H1 (cell line): ENCODE measurements around the gene CA10. TPM values are rescaled to one million over a fixed set of nuclear protein-coding genes. Genes with fewer than 3 reads are reported as not detected.

Source experiments
- CTCF ChIA-PET: fragments of 300-600 bp; sonication (Branson Sonifier 250); formaldehyde crosslinking; loops from one replicate; lab custom pipeline; 2021; ENCODE audit not compliant: partially characterized antibody; lab: Charles Lee
- POLR2A ChIA-PET: fragments of 300-600 bp; sonication (Branson Sonifier 250); formaldehyde crosslinking; loops from one replicate; lab custom pipeline; 2021; ENCODE audit warnings: inconsistent platforms; ENCODE audit not compliant: partially characterized antibody; lab: Charles Lee
- DNase-seq, 2 experiments: peaks; one replicate each; pipeline versions ENCODE4 v3.0.0 to v3.0.0-alpha.2; 2010 to 2022; ENCODE audit warnings: low spot score in 2 of 2, low read depth in 1 of 2, mixed read lengths in 1 of 2
- FAIRE-seq: peaks from 2 replicates; lab custom pipeline; 2011; peaks lifted over from hg19 to GRCh38; lab: Jason Lieb, UNC
- H2AFZ ChIP-seq: 2 replicates; pipeline ENCODE4 v1.8.1; 2012; ENCODE audit warnings: low read length, inconsistent platforms
- H2AK5ac ChIP-seq: 2 replicates; pipeline ENCODE4 v1.6.1; 2013; ENCODE audit warnings: low read depth, low read length
- H2BK120ac ChIP-seq: replicated peaks from 2 replicates; pipeline ENCODE3; 2013; ENCODE audit warnings: low read depth, low read length, inconsistent platforms
- H2BK12ac ChIP-seq: 2 replicates; pipeline ENCODE4 v1.6.1; 2013; ENCODE audit warnings: low read depth, low read length
- H2BK15ac ChIP-seq: 2 replicates; pipeline ENCODE4 v1.6.1; 2013; ENCODE audit warnings: low read length
- H2BK20ac ChIP-seq: 2 replicates; pipeline ENCODE4 v1.6.1; 2013; ENCODE audit warnings: low read length
- H2BK5ac ChIP-seq: 2 replicates; pipeline ENCODE4 v1.6.1; 2013; ENCODE audit warnings: low read depth, low read length
- H3K14ac ChIP-seq: 2 replicates; pipeline ENCODE4 v1.6.1; 2013; ENCODE audit warnings: inconsistent platforms; ENCODE audit not compliant: insufficient read length
- H3K18ac ChIP-seq: 2 replicates; pipeline ENCODE4 v1.6.1; 2013; ENCODE audit warnings: low read length; ENCODE audit errors: extremely low read depth
- H3K23ac ChIP-seq: 2 replicates; pipeline ENCODE4 v1.6.1; 2013; ENCODE audit warnings: inconsistent platforms; ENCODE audit not compliant: insufficient read length
- H3K23me2 ChIP-seq: 2 replicates; pipeline ENCODE4 v1.6.1; 2013; ENCODE audit warnings: low read depth, low read length
- H3K27ac ChIP-seq: 2 replicates; pipeline ENCODE4 v1.6.1; 2011; ENCODE audit warnings: low read depth, low read length, inconsistent platforms
- H3K27me3 ChIP-seq, 4 experiments: replicated peaks in 1 of 4; 1 replicate in 1 of 4; 2 replicates in 3 of 4; pipeline versions ENCODE4 v1.6.1 to v1.8.1; 2011 to 2013; ENCODE audit warnings: low read length in 3 of 4, mild to moderate bottlenecking in 3 of 4, inconsistent platforms in 2 of 4, mixed read lengths in 2 of 4, moderate library complexity in 1 of 4; ENCODE audit not compliant: control insufficient read depth in 3 of 4, insufficient read depth in 3 of 4; ENCODE audit errors: extremely low read depth in 1 of 4
- H3K36me3 ChIP-seq, 4 experiments: 2 replicates each; pipeline versions ENCODE4 v1.6.1 to v1.8.1; 2011 to 2013; ENCODE audit warnings: mild to moderate bottlenecking in 4 of 4, low read length in 3 of 4, moderate library complexity in 2 of 4, control low read depth in 1 of 4, inconsistent platforms in 1 of 4; ENCODE audit not compliant: insufficient read depth in 4 of 4, control insufficient read depth in 2 of 4
- H3K4ac ChIP-seq: replicated peaks from 2 replicates; pipeline ENCODE3; 2013; ENCODE audit warnings: low read length, low read depth, mixed read lengths, inconsistent platforms; ENCODE audit not compliant: insufficient read length
- H3K4me1 ChIP-seq, 4 experiments: replicated peaks in 1 of 4; 1 replicate in 1 of 4; 2 replicates in 3 of 4; pipeline versions ENCODE4 v1.6.1 to v1.8.1; 2011 to 2013; ENCODE audit warnings: low read length in 3 of 4, inconsistent platforms in 2 of 4, mixed read lengths in 1 of 4; ENCODE audit not compliant: insufficient read depth in 4 of 4, control insufficient read depth in 3 of 4
- H3K4me2 ChIP-seq, 2 experiments: 2 replicates each; pipeline versions ENCODE4 v1.6.1 to v1.8.1; 2011 to 2013; ENCODE audit warnings: low read depth in 2 of 2, low read length in 2 of 2, control low read depth in 1 of 2, inconsistent platforms in 1 of 2, mild to moderate bottlenecking in 1 of 2; ENCODE audit not compliant: insufficient read depth in 1 of 2
- H3K4me3 ChIP-seq, 4 experiments: fragments of 200-600, 300-600 bp in 1 of 4; sonication (generic), shearing (Covaris generic), sonication (Bioruptor Twin) in 1 of 4; 2 replicates each; pipeline versions ENCODE4 v1.5.1 to v1.8.1; 2011 to 2016; ENCODE audit warnings: low read length in 4 of 4, low read depth in 3 of 4, control low read depth in 2 of 4, inconsistent platforms in 2 of 4, mild to moderate bottlenecking in 2 of 4, mixed read lengths in 1 of 4, moderate library complexity in 1 of 4; ENCODE audit not compliant: insufficient read depth in 2 of 4; ENCODE audit errors: extremely low read depth in 1 of 4
- H3K56ac ChIP-seq: replicated peaks from 2 replicates; pipeline ENCODE3; 2013; ENCODE audit warnings: low read depth, mild to moderate bottlenecking, mixed read lengths, low read length, inconsistent platforms; ENCODE audit not compliant: insufficient read length
- H3K79me1 ChIP-seq: 2 replicates; pipeline ENCODE4 v1.6.1; 2013; ENCODE audit warnings: low read depth, low read length, control low read depth
- H3K79me2 ChIP-seq, 2 experiments: 2 replicates each; pipeline versions ENCODE4 v1.6.1 to v1.8.1; 2012 to 2013; ENCODE audit warnings: low read length in 2 of 2, mild to moderate bottlenecking in 2 of 2, inconsistent platforms in 1 of 2; ENCODE audit not compliant: insufficient read depth in 2 of 2, control insufficient read depth in 1 of 2
- H3K9ac ChIP-seq, 4 experiments: replicated peaks in 1 of 4; 1 replicate in 1 of 4; 2 replicates in 3 of 4; pipeline versions ENCODE4 v1.6.1 to v1.8.1; 2011 to 2013; ENCODE audit warnings: low read depth in 3 of 4, low read length in 3 of 4, control low read depth in 2 of 4, mild to moderate bottlenecking in 2 of 4, moderate library complexity in 2 of 4, inconsistent platforms in 1 of 4; ENCODE audit errors: extremely low read depth in 1 of 4
- H3K9me3 ChIP-seq, 2 experiments: 2 replicates each; pipeline versions ENCODE4 v1.6.1 to v1.8.1; 2012 to 2013; ENCODE audit warnings: mild to moderate bottlenecking in 2 of 2, moderate library complexity in 2 of 2, control low read depth in 1 of 2, inconsistent platforms in 1 of 2, low read depth in 1 of 2, low read length in 1 of 2, mixed read lengths in 1 of 2; ENCODE audit not compliant: insufficient read depth in 2 of 2
- H4K20me1 ChIP-seq, 2 experiments: replicated peaks in 1 of 2; 2 replicates each; pipeline versions ENCODE3 to v1.8.1; 2011 to 2013; ENCODE audit warnings: inconsistent platforms in 2 of 2, low read length in 2 of 2, mild to moderate bottlenecking in 1 of 2; ENCODE audit not compliant: insufficient read depth in 2 of 2, control insufficient read depth in 1 of 2
- H4K5ac ChIP-seq: 2 replicates; pipeline ENCODE4 v1.6.1; 2013; ENCODE audit warnings: low read length, low read depth, mixed read lengths, inconsistent platforms; ENCODE audit not compliant: insufficient read length
- H4K8ac ChIP-seq: 2 replicates; pipeline ENCODE4 v1.8.0; 2013; ENCODE audit warnings: mild to moderate bottlenecking, moderate library complexity, low read length, inconsistent platforms; ENCODE audit not compliant: insufficient read depth; ENCODE audit errors: extremely low read depth
- H4K91ac ChIP-seq: replicated peaks from 2 replicates; pipeline ENCODE3; 2013; ENCODE audit warnings: low read length, mixed read lengths, inconsistent platforms; ENCODE audit not compliant: insufficient read length
- CBX5 ChIP-seq: fragments of 300-800, 300-1000 bp; sonication (generic); IDR thresholded peaks from 2 replicates; pipeline ENCODE4 v1.7.1; 2016; ENCODE audit warnings: antibody characterized with exemption, low read length, low read depth
- CBX8 ChIP-seq: fragments of 300-800, 300-1000 bp; sonication (generic); IDR thresholded peaks from 2 replicates; pipeline ENCODE4 v1.7.1; 2016; ENCODE audit warnings: low read depth, low read length, borderline replicate concordance
- FOSL1 ChIP-seq: IDR thresholded peaks from 2 replicates; pipeline ENCODE4 v1.6.1; 2011; ENCODE audit warnings: mild to moderate bottlenecking, low read depth, low read length, moderate library complexity; ENCODE audit not compliant: insufficient read depth
- GTF2F1 ChIP-seq: IDR thresholded peaks from 2 replicates; pipeline ENCODE4 v1.6.1; 2012; ENCODE audit warnings: low read depth, low read length, improper control_type of control experiment, borderline replicate concordance
- POU5F1 ChIP-seq: IDR thresholded peaks from 2 replicates; pipeline ENCODE4 v1.6.1; 2011; ENCODE audit warnings: low read depth, mild to moderate bottlenecking, low read length, moderate library complexity
- RNF2 ChIP-seq: fragments of 200-900, 300-1000 bp; sonication (generic); IDR thresholded peaks from 2 replicates; pipeline ENCODE4 v1.7.1; 2016; ENCODE audit warnings: borderline replicate concordance, low read depth, mild to moderate bottlenecking, antibody characterized with exemption, low read length; ENCODE audit not compliant: poor library complexity, severe bottlenecking; ENCODE audit errors: missing control alignments
- SP4 ChIP-seq: IDR thresholded peaks from 2 replicates; pipeline ENCODE4 v1.6.1; 2012; ENCODE audit warnings: low read length, inconsistent platforms
- WGBS, 2 experiments: shearing (Covaris generic) in 1 of 2; methylation state at CpG; one replicate each; pipeline versions ENCODE4 v1.1.6 to v1.1.7; 2013 to 2015; ENCODE audit warnings: low lambda C conversion rate in 2 of 2, mixed read lengths in 2 of 2, inconsistent platforms in 1 of 2, low coverage in 1 of 2, missing lambda C conversion rate in 1 of 2; ENCODE audit not compliant: insufficient replicate concordance in 2 of 2, insufficient coverage in 1 of 2, insufficient read length in 1 of 2; ENCODE audit errors: extremely low coverage in 1 of 2, missing lambda C conversion rate in 1 of 2; 5-methylcytosine and 5-hydroxymethylcytosine counted together
- polyA plus RNA-seq, 7 experiments: library from polyadenylated mRNA; depleted of rRNA in 3 of 7; stranded (reverse) in 5 of 7; unstranded in 2 of 7; fragments of >200 nt in 5 of 7; fragments of 200-250 nt in 2 of 7; gene quantifications; 1 replicate in 5 of 7; 2 replicates in 1 of 7; 4 replicates in 1 of 7; pipeline versions ENCODE4 v1.2.1 to v1.2.3, GENCODE V29; 2011 to 2013; ENCODE audit warnings: missing spikeins in 2 of 7, mixed read lengths in 2 of 7
- total RNA-seq: library from RNA; stranded (reverse); fragmentation: NEBNext Ultra II Directional; extraction: Animal tissue kit (Norgen Biotek cat#: 25700); gene quantifications from 2 replicates; pipeline ENCODE4 v1.2.1, GENCODE V29; 2021

CA10 gene
- total and polyA plus RNA-seq, 2 of the 8 experiments (the other 6 are each of a cell fraction or from before 2014, with no cell fraction given) = 0.60 to 0.63 TPM

GRCh38 chr17:51908841-51909537 is 249.5 kb downstream of the CA10 start:
- Histone ChIP-seq H2AK5ac (no peak overlapping the region), H3K23me2 (no peaks in the 10 kb centered on the region), H2BK20ac (no peak overlapping the region), H2AFZ (no peak overlapping the region), H3K18ac (no peak overlapping the region), H3K4ac (no peak overlapping the region), H3K36me3 (no peaks in the 10 kb centered on the region), H3K9ac (no peak overlapping the region), H3K27me3 (no peaks in the 10 kb centered on the region), H3K79me2 (no peaks in the 10 kb centered on the region), H3K27ac (no peak overlapping the region), H2BK5ac (no peak overlapping the region), H2BK12ac (no peak overlapping the region), H3K4me1 (peaks cover 3 to 19% (median 8%) of the 10 kb centered on the region in 4 experiments), H4K91ac (no peak overlapping the region), H4K5ac (no peak overlapping the region), H3K4me3 (no peak overlapping the region), H3K14ac (no peak overlapping the region), H3K23ac (no peak overlapping the region), H4K8ac (no peak overlapping the region), H2BK15ac (no peak overlapping the region), H4K20me1 (no peaks in the 10 kb centered on the region), H3K79me1 (no peaks in the 10 kb centered on the region), H2BK120ac (no peak overlapping the region), H3K9me3 (no peaks in the 10 kb centered on the region; a peak in 1 of 4 replicates), H3K56ac (no peak overlapping the region), H3K4me2 (no peak overlapping the region)
- FAIRE-seq (no peak), DNase-seq (no peak)
- POLR2A ChIA-PET = no interaction called here
- WGBS, 2 experiments = 96% methylated on average over 7 of the region's 7 CpGs; no CpG with 5 or more reads in 1 of the 2 experiments
- CTCF ChIA-PET = interaction anchor here (0.6 to 1.7 kb wide), 4 partner anchors 8 to 389 kb away, joined by 3 to 10 read pairs (median 6); no protein-coding TSS in a partner anchor
- no peak for TF ChIP-seq FOSL1
- no peak for TF ChIP-seq SP4
- no peak for TF ChIP-seq CBX8
- TF ChIP-seq GTF2F1 = no peak
- no peak for TF ChIP-seq CBX5
- TF ChIP-seq RNF2 = no peak
- no peak for TF ChIP-seq POU5F1
